GM20000 (cell line): ENCODE results near the gene CLN5.
"Not testable (repeated sequence)": the region's sequence is repeated elsewhere in the genome, so short reads cannot be mapped to it uniquely, and the experiment has no call there.

Experiments
- DNase-seq: peaks from one replicate; pipeline ENCODE4 v3.0.0; 2012; ENCODE audit warnings: low spot score
- CTCF ChIP-seq: IDR thresholded peaks from 2 replicates; pipeline ENCODE4 v1.5.1; 2012; ENCODE audit warnings: mild to moderate bottlenecking, control low read depth; ENCODE audit errors: extremely low read depth, missing control alignments

Gene CLN5

GRCh38 chr13:77009011-77009410, 17.1 kb downstream of the CLN5 start:
- TF ChIP-seq CTCF, result no peak
- no peak for DNase-seq

DNA sequence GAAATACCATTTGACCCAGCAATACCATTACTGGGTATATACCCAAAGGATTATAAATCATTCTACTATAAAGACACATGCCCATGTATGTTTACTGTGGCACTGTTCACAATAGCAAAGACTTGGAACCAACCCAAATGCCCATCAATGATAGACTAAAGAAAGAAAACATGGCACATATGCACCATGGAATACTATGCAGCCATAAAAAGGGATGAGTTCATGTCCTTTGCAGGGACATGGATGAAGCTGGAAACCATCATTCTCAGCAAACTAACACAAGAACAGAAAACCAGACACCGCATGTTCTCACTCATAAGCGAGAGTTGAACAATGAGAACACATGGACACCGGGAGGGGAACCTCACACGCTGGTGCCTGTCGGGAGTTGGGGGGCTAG, 17.8 kb downstream of the CLN5 start:
- not testable (repeated sequence) for DNase-seq

DNA sequence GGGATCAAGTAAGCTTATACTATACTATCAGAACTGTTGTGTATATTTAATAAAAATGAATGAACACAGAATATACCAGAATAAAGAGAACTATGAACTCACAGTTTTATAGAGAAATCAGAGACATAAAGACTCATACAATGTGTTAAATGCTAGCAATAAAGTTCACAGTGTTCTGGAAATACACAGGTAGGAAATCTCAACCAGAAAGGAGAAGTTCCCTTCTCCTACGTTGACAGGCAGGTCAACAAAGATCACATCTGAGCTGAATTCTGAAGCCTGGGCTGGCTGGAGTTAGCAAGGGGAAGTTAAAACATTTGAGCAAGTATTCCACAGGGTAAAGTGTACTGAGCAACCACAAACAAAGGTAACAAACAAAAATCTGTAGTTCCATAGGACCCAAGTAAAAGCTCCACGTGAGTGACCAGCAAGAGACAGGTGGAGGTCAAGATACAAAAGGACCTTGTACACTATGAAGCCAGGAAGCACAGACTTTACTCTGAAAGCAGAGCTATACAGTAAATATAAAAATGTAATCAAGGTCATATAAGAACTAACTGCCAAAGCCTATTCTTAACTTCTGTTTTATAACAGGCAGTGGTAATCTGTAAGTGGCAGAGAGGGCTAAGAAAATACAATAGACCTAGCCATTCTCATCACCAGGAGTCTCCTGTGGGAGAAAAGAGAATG, 22.1 kb downstream of the CLN5 start:
- no peak for TF ChIP-seq CTCF
- DNase-seq, result no peak

DNA sequence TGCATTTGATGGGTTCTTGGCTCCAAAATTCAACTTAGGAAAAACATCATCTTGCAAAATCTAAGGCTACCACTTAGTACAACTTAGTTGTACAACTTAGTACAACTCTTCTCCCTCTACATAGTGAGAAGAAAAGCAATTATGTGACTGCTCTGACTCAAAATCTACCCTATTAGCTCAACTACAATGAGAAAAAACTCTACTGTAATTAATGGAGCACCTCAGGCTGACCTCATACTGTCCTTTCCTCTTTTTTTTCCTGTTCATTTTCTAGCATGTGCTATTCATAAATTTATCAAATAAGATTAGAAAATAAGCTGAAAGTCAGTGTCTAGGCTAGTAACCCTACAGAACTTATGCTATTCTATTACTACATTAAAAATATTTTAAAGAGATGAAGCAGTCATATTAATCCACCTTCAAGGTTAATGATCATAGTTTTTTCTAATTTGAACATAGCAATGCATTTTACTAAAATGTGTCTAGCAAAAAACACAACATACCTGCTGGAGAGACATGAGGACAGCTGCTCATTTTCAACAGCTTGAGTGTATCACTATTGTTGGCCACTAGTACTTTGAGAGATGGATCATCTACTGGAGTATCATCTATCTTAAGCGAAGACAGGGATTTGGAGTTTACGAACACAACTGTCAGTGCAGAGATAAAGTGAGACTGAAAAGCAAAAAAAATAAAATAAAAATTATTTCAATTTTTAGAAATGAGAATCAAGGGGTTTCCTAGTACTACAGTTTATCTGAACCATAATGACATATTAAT, 23.2 kb downstream of the CLN5 start:
- TF ChIP-seq CTCF, result no peak
- DNase-seq, result no peak

- DNase-seq, result no peak
- no peak for TF ChIP-seq CTCF
Measured at GRCh38 chr13:77016251-77016812, 24.5 kb downstream of the CLN5 start.

DNA sequence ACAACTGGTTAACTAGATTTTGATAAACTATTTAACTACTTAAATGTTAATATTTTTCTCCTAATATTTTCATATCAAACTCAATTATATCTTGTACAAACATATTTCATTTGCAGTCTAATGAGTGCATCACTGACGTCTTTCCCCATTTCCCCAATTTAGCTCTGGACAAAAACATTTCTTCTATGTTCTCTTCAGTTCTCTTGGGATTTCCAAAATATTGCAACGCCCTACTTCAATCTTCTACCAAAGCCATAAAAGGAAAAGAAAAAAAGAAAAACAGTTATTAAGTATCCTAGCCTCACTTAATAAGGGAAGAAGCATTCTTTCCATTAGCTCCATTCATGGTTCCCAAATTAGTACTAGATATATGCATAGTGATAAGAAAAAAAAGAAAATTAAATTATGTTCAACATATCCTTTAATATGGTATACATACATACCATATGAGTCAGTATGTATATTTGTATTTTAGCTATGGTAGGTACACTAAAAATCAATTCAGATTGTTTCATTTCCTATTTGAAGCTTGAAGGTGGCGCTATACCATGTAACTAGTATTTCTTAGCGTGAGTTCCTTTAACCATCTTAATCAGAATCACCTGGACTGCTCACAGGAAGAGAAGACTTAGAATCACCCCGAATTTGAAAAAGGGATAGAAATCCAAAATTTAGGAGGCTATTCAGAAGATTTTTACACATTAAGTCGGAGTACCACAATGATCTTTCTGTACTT, 25.2 kb downstream of the CLN5 start:
- DNase-seq, result no peak
- TF ChIP-seq CTCF, result no peak

DNA sequence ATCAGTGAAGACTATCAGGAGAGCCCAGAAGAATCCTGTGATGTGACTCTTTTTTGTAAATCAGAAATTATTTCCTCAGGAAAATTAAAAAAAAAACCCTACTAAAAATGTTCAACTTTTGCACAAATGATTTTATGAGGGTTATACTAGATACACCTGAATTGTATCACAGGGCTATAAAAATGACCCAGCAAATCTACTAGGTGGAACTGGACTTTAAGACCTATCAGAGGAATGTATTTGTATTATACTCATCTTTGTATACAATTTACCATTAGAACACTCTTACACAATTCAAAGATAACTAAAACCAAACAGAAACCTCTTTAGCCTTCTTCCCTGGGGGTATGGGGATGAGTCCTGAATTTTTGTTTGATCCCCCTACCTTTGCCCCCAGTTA, 27.9 kb downstream of the CLN5 start:
- DNase-seq, result no peak
- no peak for TF ChIP-seq CTCF
